ENCODE results near the gene SH3BP1. TPM values are rescaled to one million over a fixed set of nuclear protein-coding genes. Genes with fewer than 3 reads are reported as not detected.

SH3BP1 gene
- total and polyA plus RNA-seq, 12 donors = 0.50 to 9.3 (median 2.0) TPM

DNA sequence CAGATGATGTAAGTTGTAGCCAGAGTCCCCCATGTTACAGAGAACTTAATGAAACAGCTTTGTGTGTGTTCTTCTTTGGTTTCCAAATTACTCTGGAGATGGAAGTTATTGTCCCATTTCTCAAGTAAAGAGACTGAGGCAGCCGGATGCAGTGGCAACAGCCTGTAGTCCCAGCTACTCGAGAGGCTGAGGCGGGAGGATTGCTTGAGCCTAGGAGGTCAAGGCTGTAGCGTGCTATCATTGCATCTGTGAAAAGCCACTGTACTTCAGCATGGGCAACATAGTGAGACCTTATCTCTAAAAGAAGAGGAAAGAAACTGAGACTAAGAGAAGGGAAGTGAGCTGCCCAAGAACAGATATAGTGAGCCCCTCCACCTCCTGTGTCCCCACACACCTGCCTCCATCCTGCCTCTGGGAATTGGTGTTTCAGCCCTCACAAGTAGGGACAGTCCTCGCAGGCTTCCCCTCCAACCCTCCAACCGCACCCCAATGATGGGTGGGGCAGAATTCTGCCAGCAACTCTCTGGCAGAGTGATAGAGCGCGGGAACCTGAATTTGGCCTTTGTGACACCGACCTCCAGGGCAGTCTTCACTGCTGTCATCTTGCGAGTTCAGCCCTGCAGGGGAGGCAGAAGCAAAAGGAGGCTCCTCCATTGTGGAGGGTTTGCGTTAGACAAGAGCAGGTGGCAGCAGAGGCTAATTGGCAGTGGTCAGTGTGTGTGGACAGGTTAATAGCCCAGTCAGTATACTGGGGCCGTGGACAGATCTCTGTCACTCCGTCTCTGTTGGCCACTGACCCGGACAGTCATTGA, 20.6 kb downstream of the SH3BP1 start:
- DNase-seq (no peak), ATAC-seq (no peak)
- H3K9me3 ChIP-seq = no peaks in the 10 kb centered on the region
- intact Hi-C loops (cut with DNase I) = loop anchor here in 3 of 10 donors (2.0 kb wide), 2 partner anchors 15 to 17 kb away; partner anchors contain the start of gene LGALS1 (in 2 of the 3)
- 82 to 86% methylated on average over 14 of the region's 14 CpGs for WGBS, 2 donors
- peak overlapping the region in 7 of 10 donors; percentile 53 to 80 (median 74) for H3K27ac ChIP-seq
- no peaks in the 10 kb centered on the region for H3K27me3 ChIP-seq
- H3K4me3 ChIP-seq = peak overlapping the region in 6 of 10 donors; percentile 59 to 71 (median 61)
- peaks cover 11 to 68% (median 44%) of the 10 kb centered on the region in 9 donors for H3K4me1 ChIP-seq
- H3K36me3 ChIP-seq = no peaks in the 10 kb centered on the region
- TF ChIP-seq, protein P1, sequence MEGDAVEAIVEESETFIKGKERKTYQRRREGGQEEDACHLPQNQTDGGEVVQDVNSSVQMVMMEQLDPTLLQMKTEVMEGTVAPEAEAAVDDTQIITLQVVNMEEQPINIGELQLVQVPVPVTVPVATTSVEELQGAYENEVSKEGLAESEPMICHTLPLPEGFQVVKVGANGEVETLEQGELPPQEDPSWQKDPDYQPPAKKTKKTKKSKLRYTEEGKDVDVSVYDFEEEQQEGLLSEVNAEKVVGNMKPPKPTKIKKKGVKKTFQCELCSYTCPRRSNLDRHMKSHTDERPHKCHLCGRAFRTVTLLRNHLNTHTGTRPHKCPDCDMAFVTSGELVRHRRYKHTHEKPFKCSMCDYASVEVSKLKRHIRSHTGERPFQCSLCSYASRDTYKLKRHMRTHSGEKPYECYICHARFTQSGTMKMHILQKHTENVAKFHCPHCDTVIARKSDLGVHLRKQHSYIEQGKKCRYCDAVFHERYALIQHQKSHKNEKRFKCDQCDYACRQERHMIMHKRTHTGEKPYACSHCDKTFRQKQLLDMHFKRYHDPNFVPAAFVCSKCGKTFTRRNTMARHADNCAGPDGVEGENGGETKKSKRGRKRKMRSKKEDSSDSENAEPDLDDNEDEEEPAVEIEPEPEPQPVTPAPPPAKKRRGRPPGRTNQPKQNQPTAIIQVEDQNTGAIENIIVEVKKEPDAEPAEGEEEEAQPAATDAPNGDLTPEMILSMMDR (IDR thresholded peaks at IDR 0.05) = no peak

DNA sequence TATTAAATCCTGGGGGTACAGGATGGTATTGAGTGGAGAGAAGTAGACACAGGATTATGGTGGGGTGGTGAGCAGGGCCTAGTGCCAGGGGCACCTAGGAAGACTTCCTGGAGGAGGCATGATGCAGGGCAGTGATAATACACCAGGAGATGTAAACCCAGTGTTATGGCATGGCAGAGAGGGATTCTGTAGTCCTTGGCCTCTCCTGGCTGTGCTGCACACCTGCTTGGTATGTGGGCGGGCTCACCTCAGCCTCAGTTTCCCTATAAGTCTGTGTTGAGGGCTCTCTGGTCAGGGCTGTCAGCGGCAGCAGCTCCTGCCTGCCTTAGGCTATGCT, 21.2 kb downstream of the SH3BP1 start:
- intact Hi-C loops (cut with DNase I) = no loop called here
- TF ChIP-seq, protein P1 (IDR thresholded peaks at IDR 0.05) = no peak
- Histone ChIP-seq H3K4me3 (no peak overlapping the region), H3K36me3 (peaks cover 0 to 5% (median 2%) of the 10 kb centered on the region in 9 donors), H3K27me3 (no peaks in the 10 kb centered on the region), H3K9me3 (no peaks in the 10 kb centered on the region), H3K4me1 (peaks cover 11 to 68% (median 44%) of the 10 kb centered on the region in 9 donors), H3K27ac (peak overlapping the region in 8 of 10 donors; percentile 38 to 80 (median 73))
- no peak for ATAC-seq
- WGBS, 2 donors = 71 to 77% methylated on average over 2 of the region's 2 CpGs
- no peak for DNase-seq

DNA sequence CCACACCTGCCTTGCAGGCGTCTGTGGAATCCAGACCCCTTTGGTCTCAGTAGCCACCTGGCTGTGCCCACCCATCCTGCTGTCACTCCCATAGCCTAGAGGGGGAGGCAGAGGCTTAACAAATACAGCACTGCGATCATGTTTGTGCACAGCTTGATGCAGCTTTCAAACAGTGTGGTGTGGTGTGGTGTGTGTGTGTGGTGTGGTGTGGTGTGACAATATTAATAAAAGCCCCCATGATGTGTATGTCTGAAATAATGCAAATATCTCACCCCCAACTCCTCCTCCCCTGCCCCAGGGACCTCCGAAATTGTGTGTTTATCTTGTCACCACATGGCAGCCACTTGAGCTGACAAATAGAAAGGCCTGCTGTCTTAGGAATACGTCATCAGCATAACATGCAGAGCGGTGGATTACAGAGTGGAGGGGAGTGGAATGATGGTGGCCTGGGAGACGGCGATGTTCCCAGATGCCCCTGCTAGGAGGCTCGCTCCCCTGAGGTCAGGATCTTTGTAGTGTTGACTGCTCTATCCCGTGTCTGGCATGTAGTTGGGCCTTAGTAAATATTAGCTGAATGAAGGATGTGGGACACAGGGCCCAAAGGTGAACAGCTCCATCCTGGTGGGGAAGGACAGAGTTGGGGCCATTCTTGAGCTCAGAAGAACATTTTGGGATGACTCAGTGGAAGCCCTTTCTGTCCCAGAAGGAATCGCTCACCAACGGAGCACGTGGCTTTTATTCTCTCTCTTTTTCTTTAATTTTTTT, 21.9 kb downstream of the SH3BP1 start:
- no peak overlapping the region for H3K4me3 ChIP-seq
- H3K27ac ChIP-seq = peak overlapping the region in 9 of 10 donors; percentile 48 to 80 (median 72)
- ATAC-seq (peak in 5 of 8 donors; percentile 13 to 50 (median 29)), DNase-seq (no peak)
- H3K27me3 ChIP-seq = no peaks in the 10 kb centered on the region
- no peaks in the 10 kb centered on the region for H3K9me3 ChIP-seq
- TF ChIP-seq, protein P1 (IDR thresholded peaks at IDR 0.05) = peak in 8 of 9 donors; percentile 20 to 60 (median 47)
- WGBS, 2 donors = 30 to 39% methylated on average over 12 of the region's 12 CpGs
- intact Hi-C loops (cut with DNase I) = no loop called here
- H3K4me1 ChIP-seq = peaks cover 11 to 62% (median 44%) of the 10 kb centered on the region in 9 donors
- H3K36me3 ChIP-seq = peaks cover 0 to 11% (median 9%) of the 10 kb centered on the region in 9 donors

DNA sequence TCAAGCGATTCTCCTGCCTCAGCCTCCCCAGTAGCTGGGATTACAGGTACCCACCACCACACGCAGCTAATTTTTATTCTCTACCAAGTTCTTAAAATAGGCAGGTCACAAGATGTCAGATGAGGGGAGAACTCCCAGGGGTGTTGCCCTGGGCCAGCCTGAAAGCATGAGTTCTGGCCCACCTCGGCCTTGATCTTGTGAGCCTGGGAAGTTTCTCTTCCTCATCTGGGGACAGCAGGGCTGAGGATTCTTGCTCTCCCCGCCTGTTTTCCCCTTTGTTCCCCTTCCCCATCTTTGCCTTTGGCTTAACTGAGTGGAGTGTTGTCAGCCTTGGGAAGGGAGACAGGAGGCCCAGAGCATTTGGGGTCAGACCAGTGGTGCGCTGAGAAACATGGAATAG, 22.6 kb downstream of the SH3BP1 start:
- Histone ChIP-seq H3K4me1 (peaks cover 11 to 60% (median 42%) of the 10 kb centered on the region in 9 donors), H3K9me3 (no peaks in the 10 kb centered on the region), H3K4me3 (no peak overlapping the region), H3K36me3 (peaks cover 0 to 18% (median 14%) of the 10 kb centered on the region in 9 donors), H3K27me3 (no peaks in the 10 kb centered on the region), H3K27ac (peak overlapping the region in 8 of 10 donors; percentile 48 to 80 (median 73))
- 71 to 85% methylated on average over 5 of the region's 5 CpGs for WGBS, 2 donors
- ATAC-seq (no peak), DNase-seq (no peak)
- intact Hi-C loops (cut with DNase I) = no loop called here
- TF ChIP-seq, protein P1 (IDR thresholded peaks at IDR 0.05) = no peak

Data from heart right ventricle (tissue), 16 donors.